Measurements from ENCODE around the gene CERT1.
"Not testable (repeated sequence)": the region's sequence is repeated elsewhere in the genome, so short reads cannot be mapped to it uniquely, and the experiment has no call there.

The CERT1 gene

DNA sequence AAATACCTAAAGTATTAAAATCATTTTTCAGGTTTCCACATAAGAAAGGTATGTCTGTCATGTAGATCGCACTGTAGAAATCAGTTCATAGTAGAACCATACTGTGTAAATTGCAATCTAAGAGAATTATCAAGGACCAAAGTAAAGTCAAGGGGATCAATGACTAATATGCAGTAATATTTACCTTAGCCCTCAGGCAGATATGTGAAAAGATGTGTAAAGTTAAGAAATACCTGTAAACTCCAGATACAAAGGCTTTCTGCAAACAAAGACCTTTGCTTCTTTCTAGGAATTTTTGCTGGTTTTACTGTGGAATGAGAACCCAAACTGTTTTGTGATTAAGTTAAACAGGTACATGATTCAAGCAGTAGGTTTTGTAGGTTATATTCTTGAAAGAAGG is 11.8 kb upstream of the CERT1 start:
- DNase-seq (ENCODE audit: low read depth): no peak

DNA sequence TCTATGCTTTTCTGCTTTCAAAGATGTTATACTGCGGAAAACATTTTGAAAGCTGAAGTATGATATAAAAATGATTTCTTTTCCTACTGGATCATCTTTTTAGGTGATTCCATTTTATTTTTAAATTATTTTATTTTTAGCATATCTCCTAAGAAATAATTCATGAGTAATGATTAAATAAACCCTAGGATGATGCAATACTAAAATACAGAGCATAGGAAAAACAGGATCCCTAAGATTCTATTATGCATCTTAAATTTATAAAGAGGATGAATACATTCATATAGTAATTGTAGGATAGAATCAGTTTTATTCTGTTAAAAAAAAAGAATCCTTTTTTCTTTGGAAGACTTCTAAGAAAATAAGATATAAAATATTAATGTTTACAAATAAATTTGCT is 11.1 kb upstream of the CERT1 start:
- no peak for DNase-seq (ENCODE audit: low read depth)

DNA sequence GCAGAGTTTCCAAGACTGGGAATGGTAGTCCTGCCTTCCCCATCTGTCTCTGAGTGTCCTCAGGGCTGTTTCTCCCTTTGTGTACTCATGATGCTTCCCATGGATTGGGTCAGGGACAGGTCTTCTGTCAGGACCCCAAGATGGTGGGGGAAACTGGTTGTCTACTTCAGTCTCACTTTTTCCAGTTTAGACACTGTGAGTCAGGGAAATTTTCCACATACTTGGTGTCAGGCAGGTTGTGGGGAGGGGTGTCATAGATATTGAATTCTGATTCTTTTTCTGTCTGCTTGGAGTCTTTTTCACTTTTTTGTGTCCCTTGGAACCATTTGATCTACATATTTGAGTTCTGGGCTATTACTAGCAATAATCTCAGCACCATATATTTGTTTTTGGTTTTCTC is 10.6 kb upstream of the CERT1 start:
- no peak for DNase-seq (ENCODE audit: low read depth)

DNA sequence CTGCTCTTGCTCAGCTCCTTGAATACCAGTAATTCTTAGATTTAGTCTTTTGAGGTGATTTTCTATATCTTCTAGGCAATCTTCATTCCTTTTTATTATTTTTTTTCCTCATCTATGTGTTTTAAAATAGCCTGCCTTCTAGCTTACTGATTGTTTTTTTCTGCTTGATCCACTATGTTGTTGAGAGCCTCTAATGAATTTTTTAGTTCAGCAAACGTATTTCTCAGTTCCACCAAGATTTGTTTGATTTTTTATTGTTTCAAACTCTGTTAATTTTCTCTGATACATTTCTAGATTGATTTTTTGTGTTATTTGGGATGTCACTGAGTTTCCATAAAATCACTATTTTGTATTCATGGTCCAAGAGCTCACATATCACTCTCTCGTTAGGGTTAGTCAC is 9.8 kb upstream of the CERT1 start:
- no peak for DNase-seq (ENCODE audit: low read depth)

DNA sequence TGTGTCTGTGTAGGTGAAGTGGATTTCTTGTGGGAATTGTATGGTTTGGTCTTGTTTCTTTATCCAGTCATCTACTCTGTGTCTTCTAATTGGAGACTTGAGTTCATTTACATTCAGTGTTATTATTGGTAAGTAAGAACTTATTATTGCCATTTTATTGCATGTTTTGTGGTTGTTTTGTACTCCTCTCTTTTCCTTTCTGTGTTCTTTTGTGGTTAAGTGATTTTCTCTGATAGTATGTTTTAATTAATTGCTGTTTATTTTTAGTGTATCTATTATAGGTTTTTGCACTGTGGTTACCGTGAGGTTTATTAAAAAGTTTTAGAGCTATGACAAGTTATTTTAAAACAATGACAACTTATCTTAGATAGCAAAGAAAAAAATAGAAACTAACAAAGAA is 8.3 kb upstream of the CERT1 start:
- no peak for DNase-seq (ENCODE audit: low read depth)

DNA sequence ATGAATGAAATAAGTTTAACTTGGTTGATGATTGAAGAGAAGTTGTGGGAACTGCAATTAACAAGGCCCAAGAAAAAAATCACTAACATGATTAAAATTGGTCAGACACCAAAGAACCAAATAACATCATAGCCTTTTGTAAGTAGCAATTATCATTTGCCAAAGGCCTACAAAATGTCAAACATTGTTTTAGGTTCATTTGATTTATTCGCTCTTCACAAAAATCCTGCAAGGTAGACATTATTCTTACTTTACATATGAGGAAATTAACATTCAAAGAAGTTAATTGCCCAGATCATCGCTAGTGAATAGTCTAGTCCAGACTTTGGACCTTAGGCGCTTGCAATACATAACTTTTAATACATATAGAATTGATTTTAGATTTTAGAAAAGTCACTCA is 2.9 kb upstream of the CERT1 start:
- no peak for DNase-seq (ENCODE audit: low read depth)

DNA sequence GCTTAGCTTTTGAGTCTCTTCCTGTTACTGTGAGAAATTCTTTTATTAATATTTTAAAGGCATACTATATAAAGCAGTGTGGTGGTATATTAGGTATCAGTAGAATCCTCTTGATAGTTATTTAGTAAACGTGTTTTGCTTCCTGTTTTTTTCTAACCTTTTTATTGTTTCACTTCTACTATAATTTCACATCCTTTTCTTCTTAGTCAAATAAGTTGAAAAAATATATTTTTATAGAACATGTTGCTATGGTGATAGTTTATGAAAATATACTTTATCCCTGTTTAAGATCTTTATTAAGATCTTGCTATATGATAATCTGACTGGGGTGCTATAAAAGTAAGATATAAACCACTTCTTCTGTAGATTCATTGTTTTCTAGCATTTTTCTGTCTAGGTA is 2.4 kb upstream of the CERT1 start:
- no peak for DNase-seq (ENCODE audit: low read depth)

DNA sequence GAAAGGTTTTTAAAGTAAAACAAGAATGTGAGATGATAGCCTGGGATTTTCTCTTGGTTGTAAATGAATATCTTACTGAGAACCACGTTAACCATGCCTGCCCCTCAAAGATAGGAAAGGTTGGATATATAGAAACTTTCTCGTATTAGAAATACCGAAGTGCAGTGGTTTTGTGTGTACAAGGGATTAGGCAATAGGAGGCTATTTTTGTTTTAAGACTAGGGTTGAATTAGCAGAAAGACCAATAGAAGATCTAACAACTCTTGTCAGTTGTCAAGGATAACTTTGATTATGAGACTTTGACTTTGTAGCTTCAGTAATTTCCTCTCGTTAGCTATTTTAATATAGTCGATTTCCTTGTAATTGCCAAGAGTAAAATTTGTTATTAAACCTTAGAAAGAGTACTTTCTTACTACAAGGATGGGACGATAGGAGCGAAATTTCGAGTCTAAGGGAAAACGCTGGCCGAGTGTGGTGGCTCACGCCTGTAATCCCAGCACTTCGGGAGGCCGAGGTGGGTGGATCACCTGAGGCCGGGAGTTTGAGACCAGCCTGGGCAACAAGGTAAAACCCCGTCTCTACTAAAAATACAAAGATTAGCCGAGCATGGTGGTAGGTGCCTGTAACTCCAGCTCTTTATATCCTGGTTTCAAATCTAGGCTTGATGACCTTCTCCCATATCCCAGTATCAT is 1.1 kb upstream of the CERT1 start:
- no peak for DNase-seq (ENCODE audit: low read depth)

DNA sequence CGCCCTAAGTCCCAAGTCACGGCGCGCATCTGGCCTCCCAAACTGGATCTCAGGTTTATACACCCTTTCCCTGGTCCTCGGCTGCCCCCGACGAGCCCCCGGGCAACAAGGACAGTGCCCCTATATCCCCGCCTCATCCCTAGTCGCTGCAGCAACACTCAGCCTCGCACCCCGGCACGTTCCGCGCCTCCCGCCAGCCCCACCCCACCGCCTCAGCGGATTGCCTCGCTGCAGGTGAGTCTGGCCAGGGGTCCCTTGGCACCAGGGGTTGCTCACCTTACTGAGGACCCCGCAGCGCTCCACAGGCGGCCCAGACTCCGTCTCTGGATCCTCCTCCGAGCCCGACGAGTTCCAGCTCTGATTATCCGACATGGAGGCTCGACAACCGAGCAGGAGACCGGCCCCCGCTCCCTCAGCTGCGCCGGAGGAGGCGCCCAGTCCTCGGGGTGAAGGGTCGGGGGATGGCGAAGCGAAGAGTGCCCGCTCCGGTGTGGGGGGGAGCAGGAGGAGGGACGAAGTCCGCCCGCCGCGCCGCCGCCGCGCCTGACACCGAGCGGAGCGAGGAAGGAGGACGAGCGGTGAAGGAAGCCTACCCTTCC is 494 bp downstream of the CERT1 start:
- peak; percentile 29 for DNase-seq (ENCODE audit: low read depth)

DNA sequence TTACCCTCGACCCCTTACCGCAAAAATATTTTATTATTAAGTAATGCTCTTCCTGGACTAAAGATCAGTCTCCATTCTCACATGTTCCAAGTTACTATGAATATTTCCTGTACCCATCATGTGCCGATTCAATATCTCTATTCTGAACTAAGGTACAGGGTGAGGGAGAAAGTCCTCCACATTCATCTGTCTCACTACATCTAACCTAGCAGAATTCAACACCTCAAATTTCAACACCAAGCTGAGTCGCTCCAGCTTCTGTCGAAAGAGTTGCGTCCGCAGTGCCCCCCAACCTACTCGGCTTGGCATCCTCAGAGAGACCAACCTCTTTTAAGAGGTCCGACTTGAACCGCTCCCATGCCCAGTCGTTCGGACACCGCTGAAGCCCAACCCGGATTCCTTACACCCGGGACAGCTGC is 1.0 kb downstream of the CERT1 start:
- no peak for DNase-seq (ENCODE audit: low read depth)

DNA sequence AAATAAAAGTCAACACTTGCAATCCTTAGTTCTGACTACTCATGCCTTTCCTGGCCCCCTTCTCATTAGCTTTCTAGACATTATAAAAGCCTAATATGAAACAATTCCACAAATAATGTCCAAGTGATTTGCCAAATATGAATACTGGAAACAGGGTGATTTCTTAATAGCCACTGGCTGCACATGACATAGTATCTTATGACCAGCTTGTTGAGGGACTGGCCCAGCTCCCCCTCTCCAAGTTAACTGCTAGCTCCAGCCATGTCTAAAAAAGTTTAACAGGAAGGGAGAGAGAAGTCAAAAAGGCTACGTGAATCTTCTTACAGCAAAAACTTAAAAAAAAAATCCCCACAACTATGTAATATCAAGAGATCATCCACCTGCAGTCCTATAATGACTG is 1.5 kb downstream of the CERT1 start:
- DNase-seq (ENCODE audit: low read depth): no peak

DNA sequence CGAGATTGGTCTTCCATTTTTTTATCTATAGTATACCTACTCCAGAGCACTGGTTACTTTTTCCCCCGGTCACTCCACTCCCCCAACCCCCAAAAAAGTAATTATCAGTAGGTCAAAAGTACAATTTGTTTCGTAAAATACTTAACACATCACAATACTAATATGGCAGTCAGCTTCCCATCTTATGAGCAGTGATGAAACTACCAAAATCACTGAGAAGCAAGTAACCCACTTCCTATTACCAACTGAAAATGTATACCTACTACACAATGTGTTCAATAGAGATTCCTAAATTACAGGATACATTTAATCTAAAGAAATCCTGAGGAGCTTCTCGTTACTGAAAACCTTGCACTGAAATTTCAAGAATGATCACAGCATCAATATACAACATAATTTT is 1.9 kb downstream of the CERT1 start:
- no peak for DNase-seq (ENCODE audit: low read depth)

DNA sequence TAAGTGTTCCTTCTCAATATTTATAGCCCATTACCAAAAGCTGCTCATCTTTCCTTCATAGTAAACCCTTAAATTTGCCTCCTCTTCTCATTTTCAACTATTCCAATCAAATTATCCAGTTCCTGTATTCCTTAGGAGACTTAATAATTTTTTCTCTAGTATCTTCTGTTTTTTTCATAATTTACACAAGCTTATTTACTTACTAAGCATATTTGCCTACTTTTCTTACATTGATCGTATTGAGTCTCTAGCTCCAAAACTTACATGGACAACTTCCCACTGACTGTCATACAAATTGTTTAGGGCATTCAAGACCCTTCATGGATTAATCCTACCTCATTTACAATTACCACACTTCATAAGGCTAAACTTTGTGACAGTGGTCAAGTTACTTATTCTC is 3.6 kb downstream of the CERT1 start:
- no peak for DNase-seq (ENCODE audit: low read depth)

DNA sequence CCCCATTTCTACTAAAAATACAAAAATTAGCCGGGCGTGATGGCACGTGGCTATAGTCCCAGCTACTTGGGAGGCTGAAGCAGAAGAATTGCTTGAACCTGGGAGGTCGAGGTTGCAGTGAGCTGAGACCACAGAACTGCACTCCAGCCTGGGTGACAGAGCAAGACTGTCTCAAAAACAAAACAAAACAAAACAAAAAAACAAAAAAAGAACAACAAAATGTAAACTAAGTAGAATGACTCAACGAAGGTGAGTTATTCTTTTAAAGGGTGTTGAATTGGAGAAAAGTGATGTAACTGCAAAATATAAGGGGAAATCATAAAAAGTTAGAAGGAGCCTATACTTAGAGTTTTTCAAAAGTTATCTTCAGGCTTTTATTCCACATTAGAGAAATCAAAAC is 6.3 kb downstream of the CERT1 start:
- DNase-seq (ENCODE audit: low read depth): not testable (repeated sequence)

DNA sequence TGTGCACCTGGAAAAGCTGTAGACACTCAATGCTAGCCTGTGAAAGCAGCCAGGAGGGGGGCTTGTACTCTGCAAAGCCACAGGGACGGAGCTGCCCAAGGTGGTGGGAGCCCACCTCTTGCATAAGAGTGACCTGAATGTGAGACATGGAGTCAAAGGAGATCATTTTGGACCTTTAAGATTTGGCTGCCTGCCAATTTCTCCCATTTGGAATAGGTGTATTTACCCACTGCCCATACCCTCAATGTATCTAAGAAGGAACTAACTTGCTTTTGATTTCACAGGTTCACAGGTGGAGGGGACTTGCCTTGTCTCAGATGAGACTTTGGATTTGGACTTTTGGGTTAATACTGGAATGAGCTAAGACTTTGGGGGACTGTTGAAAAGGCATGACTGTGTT is 12.6 kb downstream of the CERT1 start:
- not testable (repeated sequence) for DNase-seq (ENCODE audit: low read depth)

DNA sequence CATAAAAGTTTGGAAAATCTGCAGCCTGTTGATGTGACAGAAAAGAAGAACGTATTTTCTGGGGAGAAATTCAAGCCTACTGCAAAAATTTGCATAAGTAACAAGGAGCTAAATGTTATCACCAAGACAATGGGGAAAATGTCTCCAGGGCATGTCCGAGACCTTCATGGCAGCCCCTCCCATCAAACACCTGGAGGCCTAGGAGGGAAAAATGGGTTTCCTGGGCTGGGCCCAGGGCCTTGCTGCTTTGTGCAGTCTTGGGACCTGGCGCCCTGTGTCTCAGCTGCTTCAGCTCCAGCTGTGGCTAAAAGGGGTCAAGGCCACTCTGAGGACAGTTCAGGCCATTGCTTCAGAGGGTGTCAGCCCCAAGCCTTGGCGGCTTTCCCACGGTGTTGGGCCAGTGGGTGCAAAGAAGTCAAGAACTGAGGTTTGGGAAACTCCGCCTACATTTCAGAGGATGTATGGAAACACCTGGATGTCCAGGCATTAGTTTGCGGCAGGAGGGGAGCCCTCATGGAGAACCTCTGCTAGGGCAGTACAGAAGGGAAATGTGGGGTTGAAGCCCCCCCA is 13.1 kb downstream of the CERT1 start:
- no peak for DNase-seq (ENCODE audit: low read depth)

DNA sequence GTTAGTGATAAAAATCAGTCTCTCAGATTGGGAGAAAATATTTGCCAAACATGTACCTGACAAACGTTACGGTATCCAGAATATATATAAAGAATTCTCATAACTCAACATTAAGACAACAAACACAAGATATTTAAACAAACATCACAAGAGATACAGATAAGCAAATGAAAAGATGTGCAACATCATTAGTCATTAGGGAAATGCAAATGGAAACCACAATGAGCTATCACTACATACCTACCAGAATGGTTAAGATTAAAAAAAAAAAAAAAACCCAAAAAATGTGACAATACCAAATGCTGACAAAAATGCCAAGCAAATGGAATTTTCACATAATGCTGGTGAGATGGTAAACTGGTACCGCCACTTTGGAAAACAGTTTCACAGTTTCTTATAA is 15.4 kb downstream of the CERT1 start:
- DNase-seq (ENCODE audit: low read depth): no peak

DNA sequence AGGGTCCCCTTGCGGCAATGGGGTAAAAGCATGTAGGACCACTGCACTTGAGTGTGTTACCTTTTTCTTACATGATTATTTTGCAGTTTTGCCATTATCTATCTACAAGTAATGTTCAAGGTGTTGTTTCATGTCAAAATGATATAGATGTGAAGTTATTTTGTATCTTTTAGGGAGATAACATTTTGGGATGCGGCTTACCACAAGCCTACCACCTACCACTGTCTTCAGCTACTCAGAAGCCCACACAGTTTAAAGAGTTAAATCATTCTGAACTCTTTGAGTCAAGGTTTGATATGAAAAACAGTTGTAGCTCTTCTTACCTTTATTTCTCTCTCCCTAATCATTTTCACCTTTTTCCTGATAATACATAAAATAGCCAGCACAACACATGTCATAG is 19.8 kb downstream of the CERT1 start:
- no peak for DNase-seq (ENCODE audit: low read depth)

DNA sequence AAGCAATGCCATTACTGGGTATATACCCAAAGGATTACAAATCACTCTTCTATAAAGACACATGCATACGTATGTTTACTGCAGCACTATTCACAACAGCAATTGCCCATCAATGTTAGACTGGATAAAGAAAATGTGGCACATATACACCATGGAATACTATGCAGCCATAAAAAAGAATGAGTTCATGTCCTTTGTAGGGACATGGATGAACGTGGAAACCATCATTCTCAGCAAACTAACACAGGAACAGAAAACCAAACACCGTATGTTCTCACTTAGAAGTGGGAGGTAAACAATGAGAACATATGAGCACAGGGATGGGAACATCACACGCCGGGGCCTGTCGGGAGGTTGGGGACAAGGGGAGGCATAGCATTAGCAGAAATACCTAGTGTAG is 21.6 kb downstream of the CERT1 start:
- DNase-seq (ENCODE audit: low read depth): not testable (repeated sequence)

DNA sequence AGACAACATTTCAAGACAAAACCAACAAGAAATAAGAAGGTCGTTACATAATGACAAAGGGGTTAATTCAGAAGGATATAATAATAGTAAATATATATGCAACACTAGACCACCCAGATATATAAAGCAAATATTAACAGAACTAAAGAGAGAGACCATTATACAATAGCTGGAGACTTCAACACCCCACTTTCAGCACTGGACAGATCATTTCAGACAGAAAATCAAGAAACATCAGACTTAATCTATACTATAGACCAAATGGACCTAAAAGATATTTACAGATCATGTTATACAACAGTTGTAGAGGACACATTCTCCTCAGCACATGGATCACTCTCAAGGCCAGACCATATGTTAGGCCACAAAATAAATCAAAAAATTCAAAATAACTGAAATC is 26.8 kb downstream of the CERT1 start:
- no peak for DNase-seq (ENCODE audit: low read depth)

DNA sequence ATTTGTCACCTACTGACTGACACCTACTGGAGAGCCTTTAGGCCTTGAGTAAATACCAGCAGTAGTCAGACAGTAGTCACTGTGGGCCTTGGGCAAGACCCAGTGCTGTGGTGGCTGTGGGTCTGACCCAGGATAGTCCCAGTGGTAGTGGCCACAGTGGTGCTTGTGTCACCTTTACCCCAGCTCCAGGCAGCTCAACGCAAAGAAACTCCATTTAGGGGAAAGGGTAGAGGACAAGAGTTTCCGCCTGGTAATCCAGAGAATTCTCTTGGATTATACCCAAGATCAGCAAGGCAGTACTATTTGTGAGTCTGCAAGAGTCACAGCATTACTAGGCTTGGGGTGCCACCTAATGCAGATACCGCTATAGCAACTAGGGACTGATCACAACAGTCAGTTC is 28.9 kb downstream of the CERT1 start:
- no peak for DNase-seq (ENCODE audit: low read depth)

DNA sequence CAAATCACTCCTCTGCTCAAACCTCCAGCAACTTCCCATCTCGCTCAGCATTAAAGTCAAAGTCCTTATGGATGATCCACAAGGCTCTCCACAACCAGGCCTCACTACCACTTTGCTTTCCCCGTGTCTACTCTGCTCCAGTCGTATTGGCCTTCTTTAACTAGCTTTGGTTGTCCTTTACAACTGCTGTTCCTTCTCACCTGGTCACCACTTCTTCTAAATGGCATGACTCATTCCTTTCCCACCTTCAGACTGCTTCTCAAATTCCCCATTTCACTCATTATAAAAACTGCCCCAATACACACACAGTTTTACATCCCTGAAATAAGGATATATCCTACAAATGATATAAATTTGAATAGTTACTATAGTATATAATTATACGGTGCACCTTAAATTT is 30.4 kb downstream of the CERT1 start:
- no peak for DNase-seq (ENCODE audit: low read depth)

DNA sequence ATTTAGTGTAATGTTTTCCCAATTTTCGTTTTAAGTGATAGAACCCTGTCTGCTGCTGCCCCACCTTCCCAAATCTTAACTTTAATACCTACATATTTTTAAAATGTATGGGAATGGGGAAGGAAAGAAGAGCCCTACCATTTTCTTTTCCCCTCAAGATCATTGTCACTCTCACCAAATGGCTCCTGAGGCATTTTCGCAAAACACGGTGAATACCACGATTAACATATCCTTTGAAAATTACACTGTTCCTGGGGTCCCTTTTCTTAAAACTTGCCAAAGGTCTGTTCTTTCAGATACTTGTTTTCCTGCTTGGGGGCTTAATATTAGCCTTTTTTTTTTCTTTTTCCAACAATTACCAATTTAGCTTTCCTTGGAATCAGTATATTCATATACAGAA is 36.1 kb downstream of the CERT1 start:
- no peak for DNase-seq (ENCODE audit: low read depth)

DNA sequence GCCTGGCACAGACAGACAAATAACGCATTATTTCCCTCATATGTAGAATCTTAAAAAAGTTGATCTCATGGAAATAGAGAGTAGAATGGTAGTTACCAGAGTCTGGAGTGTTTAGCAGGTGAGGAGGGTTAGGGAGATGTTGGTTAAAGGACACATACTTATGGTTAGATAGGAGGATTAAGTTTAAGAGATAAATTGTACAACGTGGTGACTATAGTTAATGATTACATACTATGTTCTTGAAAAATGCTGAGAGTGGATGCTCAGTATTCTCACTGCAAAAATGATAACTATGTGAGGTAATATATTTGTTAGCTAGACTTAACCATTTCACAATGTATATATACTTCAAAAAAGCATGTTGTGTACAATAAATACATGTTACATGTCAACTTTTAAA is 38.0 kb downstream of the CERT1 start:
- no peak for DNase-seq (ENCODE audit: low read depth)
